Right ventricle myocardium inferior (tissue), 1 donor: ENCODE data around the gene MAP2K4. TPM values are rescaled to one million over a fixed set of nuclear protein-coding genes. Genes with fewer than 3 reads are reported as not detected.
A peak's percentile ranks its signal among the peaks of the same experiment; 100 is the strongest.
"Not testable (repeated sequence)": the region's sequence is repeated elsewhere in the genome, so short reads cannot be mapped to it uniquely, and the experiment has no call there.

ENCODE experiments used
- ATAC-seq: fragments of 200-7000 bp; cut with Tn5 transposase; one replicate; pipeline ENCODE4 v1.9.1; 2020; ENCODE audit warnings: mild to moderate bottlenecking, moderate library complexity
- DNase-seq: peaks from one replicate; pipeline ENCODE4 v3.0.0; 2021; ENCODE audit errors: missing footprints
- intact Hi-C: fragments of 100-400 bp; cut with DNase I; formaldehyde crosslinking; loops from one replicate; pipeline ENCODE4 v1.11.0; 2022
- long read RNA-seq: library from polyadenylated mRNA; unstranded; transcript quantifications from one replicate; pipeline ENCODE4 v2.0.0, GENCODE V29; 2021
- total RNA-seq: library from RNA; stranded (reverse); fragmentation: NEBNext Ultra II Directional; extraction: Animal tissue kit (Norgen Biotek cat#: 25700); gene quantifications from one replicate; pipeline ENCODE4 v1.2.1, GENCODE V29; 2021
- donor health status: DM: no; HTN: yes; CAD: no; lungs with severe emphysema.

MAP2K4 gene
- 25.7 TPM for total RNA-seq
- long read RNA-seq, transcript MAP2K4-201 (11 exons, 3,826 nt): major isoform, 7 of 12 reads
- long read RNA-seq, partial matches to known transcripts: 1 of 12 reads
- long read RNA-seq, other reads (novel, unspliced or antisense): 0 of 12 reads

GRCh38 chr17:12020642-12021622 lies at the start of gene MAP2K4:
Gene MAP2K4, plus strand, starts transcription at chr17:12020877. Its CDS starts 10 bp downstream, at chr17:12020887.
- DNase-seq (peak; percentile 97), ATAC-seq (peak; percentile 100)
- intact Hi-C loops: loop anchor here (2.0 kb wide), 1 partner anchor 24 kb away; the partner anchor contains the start of gene ZNF18

- intact Hi-C loops, DNase-seq, ATAC-seq: not testable (repeated sequence)
These were observed 47.9 kb upstream of the MAP2K4 start for GRCh38 chr17:11972741-11973140.

- ATAC-seq: no peak
- intact Hi-C loops: no loop called here
- DNase-seq: no peak
These were observed 40.9 kb upstream of the MAP2K4 start for GRCh38 chr17:11979795-11980194.

- no peak for DNase-seq
- intact Hi-C loops: no loop called here
- no peak for ATAC-seq
These were observed 39.9 kb upstream of the MAP2K4 start for GRCh38 chr17:11980813-11981212.

GRCh38 chr17:11981862-11982261 lies 38.8 kb upstream of the MAP2K4 start:
- no peak for DNase-seq
- intact Hi-C loops: no loop called here
- no peak for ATAC-seq

GRCh38 chr17:11986179-11986941 lies 34.3 kb upstream of the MAP2K4 start:
- peak; percentile 75 for ATAC-seq
- no peak for DNase-seq
- intact Hi-C loops: no loop called here

- peak; percentile 70 for ATAC-seq
- intact Hi-C loops: no loop called here
- no peak for DNase-seq
These were observed 33.7 kb upstream of the MAP2K4 start for GRCh38 chr17:11986942-11987329.

GRCh38 chr17:11990363-11990983 lies 30.2 kb upstream of the MAP2K4 start:
- no peak for ATAC-seq
- no peak for DNase-seq
- intact Hi-C loops: loop anchor here (10.0 kb wide), 1 partner anchor 114 kb away; no protein-coding TSS in a partner anchor

GRCh38 chr17:11991461-11991860 lies 29.2 kb upstream of the MAP2K4 start:
- DNase-seq: no peak
- intact Hi-C loops: loop anchor here (10.0 kb wide), 1 partner anchor 113 kb away; no protein-coding TSS in a partner anchor
- no peak for ATAC-seq

GRCh38 chr17:11996722-11997146 lies 23.9 kb upstream of the MAP2K4 start:
- peak; percentile 21 for ATAC-seq
- intact Hi-C loops: loop anchor here (2.0 to 10.0 kb wide), 2 partner anchors 24 to 108 kb away; partner anchors contain the start of gene MAP2K4
- no peak for DNase-seq

GRCh38 chr17:11997147-11997971 lies 23.3 kb upstream of the MAP2K4 start, which contains the start of gene ZNF18:
Gene ZNF18, minus strand, starts transcription at chr17:11997475. Its CDS starts 4,646 bp downstream, at chr17:11992829.
- DNase-seq: peak; percentile 99
- intact Hi-C loops: loop anchor here (2.0 to 10.0 kb wide), 2 partner anchors 23 to 107 kb away; partner anchors contain the start of gene MAP2K4

GRCh38 chr17:11997972-11998233 lies 22.8 kb upstream of the MAP2K4 start:
- ATAC-seq (no peak), DNase-seq (no peak)
- intact Hi-C loops: loop anchor here (2.0 to 10.0 kb wide), 2 partner anchors 23 to 107 kb away; partner anchors contain the start of gene MAP2K4

More at GRCh38 chr17:11997147-11997971, 23.3 kb upstream of the MAP2K4 start, which contains the start of gene ZNF18:
- ATAC-seq: peak; percentile 100

- ATAC-seq (no peak), DNase-seq (no peak)
- intact Hi-C loops: loop anchor here (10.0 kb wide), 1 partner anchor 105 kb away; no protein-coding TSS in a partner anchor
These were observed 21.0 kb upstream of the MAP2K4 start for GRCh38 chr17:11999696-12000095.

- ATAC-seq: no peak
- DNase-seq: no peak
- intact Hi-C loops: no loop called here
These were observed 13.2 kb upstream of the MAP2K4 start for GRCh38 chr17:12007466-12007865.

GRCh38 chr17:12021623-12022140 lies 1.0 kb downstream of the MAP2K4 start:
- DNase-seq (no peak), ATAC-seq (no peak)
- intact Hi-C loops: loop anchor here (2.0 kb wide), 1 partner anchor 25 kb away; the partner anchor contains the start of gene ZNF18

- intact Hi-C loops: no loop called here
- no peak for DNase-seq
- ATAC-seq: no peak
These were observed 1.6 kb downstream of the MAP2K4 start for GRCh38 chr17:12022310-12022709.

- ATAC-seq: no peak
- DNase-seq: no peak
- intact Hi-C loops: no loop called here
These were observed 3.6 kb downstream of the MAP2K4 start for GRCh38 chr17:12024327-12024726.
